Islet of Langerhans (tissue), 1 donor: ENCODE data around the gene PSPN.
"Not testable (repeated sequence)": the region's sequence is repeated elsewhere in the genome, so short reads cannot be mapped to it uniquely, and the experiment has no call there.

Experiments
- FAIRE-seq: peaks from one replicate; lab custom pipeline; 2011; peaks lifted over from hg19 to GRCh38; lab: Jason Lieb, UNC

The PSPN gene

DNA sequence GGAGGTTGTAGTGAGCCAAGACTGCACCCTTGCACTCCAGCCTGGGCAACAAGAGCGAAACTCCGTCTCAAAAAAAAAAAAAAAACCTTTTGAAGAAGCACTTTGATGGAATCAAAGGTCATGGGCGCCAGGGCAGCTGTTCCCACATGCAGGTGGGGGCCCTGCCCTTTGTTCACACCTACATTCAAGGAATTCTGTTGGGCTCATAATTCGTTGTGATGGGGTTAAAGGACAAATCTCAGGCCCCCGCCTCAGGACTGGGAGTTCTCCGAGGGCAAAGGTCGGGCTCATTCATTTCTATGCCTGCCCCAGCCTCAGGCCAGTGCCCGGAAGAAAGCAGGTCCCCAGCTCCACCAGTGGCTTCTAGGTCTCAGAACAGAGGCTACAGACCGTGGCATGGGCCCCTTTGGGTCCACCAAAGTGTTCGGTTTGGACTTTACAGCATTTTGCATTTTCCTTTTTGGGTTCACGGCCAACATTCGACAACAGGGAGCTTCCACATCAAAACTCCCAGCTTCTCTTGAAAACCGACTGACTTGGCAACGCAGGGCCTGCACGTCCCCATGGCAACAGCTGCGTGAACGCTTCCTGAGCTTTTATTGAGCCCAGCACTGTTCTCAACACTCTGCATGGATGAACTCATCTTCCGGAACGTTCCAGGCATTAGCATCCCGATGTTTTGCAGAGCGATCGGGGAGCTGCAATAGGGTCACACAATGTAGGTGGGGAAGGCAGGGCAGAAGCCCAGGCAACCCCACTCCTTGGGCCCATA is 27.3 kb upstream of the PSPN start:
- FAIRE-seq = peak; percentile 76

DNA sequence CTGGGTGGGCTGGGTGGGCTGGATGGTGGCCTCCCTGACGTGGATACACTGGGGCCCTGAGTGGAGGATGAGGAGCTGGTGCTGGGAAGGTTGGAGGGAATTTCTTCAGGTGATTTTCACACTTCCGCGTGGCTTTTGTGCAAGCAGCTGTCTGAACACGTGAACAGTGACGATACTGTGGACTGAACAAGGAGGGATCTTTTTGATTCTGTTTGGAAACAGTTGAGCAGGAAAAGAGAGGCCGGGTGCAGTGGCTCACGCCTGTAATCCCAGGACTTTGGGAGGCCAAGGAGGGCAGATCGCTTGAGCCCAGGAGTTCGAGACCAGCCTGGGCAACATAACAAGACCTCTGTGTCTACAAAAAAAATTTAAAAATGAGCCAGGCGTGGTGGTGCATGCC is 26.3 kb upstream of the PSPN start:
- FAIRE-seq = no peak

DNA sequence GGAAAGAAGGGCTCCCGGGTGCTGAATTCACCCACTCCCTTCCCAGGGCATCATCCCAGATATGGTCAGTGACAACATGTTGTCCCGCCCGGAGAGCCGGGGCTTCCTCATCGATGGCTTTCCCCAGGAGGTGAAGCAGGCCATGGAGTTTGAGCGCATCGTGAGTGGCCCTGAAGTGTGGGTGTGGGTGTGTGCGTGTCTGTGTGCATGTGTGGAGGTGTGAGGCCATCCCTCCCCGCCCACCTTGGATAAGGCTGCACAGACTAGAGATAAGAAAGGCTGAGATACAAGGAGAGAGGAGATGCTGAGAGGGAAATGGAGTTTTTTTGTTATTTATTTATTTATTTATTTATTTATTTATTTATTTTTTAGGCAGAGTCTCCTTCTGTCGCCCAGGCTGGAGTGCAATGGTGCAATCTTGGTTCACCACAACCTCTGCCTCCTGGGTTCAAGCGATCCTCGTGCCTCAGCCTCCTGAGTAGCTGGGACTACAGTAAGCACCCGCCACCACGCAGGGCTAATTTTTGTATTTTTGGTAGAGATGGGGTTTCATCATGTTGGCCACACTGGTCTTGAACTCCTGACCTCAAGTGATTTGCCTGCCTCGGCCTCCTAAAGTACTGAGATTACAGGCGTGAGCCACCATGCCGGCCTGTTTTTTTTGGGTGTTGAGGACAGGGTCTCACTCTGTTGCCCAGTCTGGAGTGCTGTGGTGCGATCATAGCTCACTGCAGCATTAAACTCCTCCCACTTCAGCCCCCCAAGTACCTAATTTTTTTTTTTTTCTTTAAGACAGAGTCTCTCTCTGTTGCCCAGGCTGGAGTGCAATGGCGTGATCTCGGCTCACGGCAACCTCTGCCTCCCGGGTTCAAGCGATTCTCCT is 24.6 kb upstream of the PSPN start:
- not testable (repeated sequence) for FAIRE-seq

DNA sequence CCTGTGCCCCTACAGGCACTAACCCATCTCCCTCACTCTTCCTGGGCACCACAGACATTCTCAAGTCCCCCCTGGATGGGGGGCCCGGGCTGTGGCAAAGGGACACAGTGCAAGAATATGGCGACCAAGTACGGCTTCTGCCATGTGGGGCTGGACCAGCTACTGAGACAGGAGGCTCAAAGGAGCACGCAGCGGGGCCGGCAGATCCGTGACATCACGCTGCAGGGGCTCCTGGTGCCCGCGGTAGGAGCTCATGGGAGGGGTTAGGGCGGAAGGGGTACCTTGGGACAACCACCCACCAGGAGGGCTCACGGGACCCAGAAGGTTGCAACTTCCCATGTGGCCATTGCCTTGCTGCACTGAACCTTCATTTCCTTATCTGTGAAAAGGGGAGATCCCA is 20.6 kb upstream of the PSPN start:
- FAIRE-seq = no peak

DNA sequence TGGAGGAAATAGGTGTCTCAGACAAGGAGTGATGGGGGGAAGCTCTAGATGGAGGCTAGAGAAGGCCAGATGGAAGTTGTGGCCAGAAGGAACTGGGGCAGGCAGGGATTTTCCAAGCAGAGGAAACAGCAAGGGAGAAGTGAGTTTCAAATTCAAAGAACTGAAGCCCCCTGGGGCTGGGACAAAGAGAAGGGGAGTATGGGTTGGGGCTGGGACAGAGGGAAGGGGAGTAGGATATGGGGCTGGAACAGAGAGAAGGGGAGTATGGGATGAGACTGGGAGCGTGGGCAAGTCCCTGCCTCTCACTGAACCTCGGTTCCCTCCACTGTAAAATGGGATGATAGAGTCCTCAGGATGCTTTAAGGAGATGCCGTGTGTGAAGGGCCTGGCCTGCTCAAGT is 19.1 kb upstream of the PSPN start:
- FAIRE-seq = no peak

DNA sequence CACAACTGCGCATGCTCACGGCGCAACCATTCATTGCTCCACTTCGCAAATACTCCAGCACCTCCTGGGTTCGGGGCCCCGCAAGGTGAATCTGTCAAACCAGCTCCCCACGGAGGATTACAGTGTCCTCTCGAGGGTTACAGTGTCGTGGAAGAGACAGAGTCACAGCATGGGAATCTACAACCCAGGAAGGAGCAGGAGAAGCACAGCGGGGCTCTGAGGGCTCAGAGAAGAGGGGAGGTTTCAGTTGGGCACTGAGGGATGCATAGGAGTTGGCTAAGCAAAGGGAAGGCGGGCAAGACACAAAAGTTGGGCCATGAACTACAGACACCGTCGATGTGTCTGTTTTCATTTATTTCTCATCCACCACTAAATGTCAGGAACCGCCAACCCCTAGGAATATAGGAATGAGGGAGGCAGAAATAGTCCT is 18.3 kb upstream of the PSPN start:
- no peak for FAIRE-seq

DNA sequence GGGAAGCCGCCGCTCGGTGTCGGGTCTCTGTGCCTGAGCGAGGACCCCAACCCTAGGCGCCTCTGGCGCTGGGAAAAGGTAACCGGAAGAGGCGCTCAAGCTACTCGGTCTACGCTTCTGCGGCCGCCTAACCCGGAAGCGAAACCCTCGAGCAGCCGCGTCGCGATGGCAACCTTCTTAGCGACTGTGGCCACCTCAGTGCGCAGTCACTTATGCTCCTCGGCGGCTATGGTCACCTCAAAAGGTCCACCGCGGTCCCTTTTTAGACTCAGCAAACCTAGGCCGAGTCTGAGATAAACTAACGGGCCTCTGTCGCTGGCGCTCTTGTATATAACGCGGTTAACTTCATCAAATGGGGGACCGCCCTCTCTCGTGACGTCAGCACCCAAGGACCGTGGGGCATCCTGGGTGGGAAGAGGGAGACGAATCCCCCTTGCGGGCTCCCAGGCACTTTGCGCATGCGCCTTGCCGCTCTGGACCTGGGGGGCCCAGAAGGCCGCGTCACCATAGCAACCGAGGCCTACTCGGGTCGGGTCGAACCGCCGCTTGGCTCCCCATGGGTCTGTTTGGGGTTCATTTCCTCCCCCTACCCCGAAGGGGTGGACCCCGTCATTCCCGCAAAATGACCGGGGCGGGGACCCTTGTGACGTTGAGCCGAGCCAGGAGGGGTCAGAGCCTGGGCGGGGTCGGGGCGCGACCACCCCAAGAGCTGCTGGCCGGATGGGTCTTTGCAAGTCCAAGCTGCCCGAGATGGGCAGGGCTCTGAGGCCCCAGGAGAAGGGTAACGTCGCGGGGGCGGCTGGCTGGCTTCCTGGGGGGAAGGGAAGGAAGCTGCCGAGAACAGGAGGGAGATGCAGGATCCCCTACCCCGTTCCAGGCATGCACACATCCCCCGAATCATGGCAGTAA is 17.6 kb upstream of the PSPN start, which contains the start of gene GTF2F1:
TSS of gene GTF2F1 (minus strand) at position 91 of the 909 bp plus-strand sequence. CDS start 169 bp downstream, outside the sequence.
- peak; percentile 94 for FAIRE-seq

DNA sequence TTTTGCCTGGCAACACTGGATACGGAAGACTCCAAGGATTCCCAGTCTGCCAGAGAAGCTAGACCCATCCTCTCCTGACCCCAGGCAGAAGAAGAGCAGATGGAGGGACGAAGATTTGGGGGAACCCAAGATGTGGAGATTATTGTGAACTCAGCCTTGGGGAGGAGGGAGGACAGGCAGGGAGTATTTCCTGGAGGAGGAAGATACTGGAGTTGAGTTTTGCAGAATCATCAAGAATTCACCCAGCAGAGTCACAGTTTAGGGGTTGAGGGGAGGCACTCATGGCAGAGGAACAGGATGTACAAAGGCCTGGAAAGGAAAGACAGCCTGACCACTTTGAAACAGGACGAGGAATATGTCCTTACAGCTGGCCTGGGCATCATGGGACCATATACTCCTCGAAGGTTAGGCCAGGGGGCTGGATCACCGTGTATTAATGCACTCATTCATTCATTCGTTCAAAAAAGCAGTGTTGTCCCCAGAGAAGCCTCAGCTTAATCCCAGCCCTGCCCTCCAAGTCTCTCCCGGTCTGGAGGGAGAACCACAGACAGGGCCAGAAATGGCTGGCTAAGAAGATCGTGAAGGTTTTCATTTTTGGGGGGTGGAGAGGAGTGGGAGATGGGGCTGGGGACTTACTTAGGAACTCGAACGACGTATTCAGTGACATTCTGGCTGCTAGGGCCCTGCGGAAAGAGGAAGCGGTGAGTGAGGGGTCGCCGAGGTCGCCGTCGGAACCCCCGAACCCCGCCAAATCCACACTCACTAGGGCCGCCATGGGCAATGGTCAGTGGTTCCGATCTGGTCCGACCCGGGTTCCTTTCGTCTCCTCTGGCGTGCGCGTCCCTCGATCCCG is 16.7 kb upstream of the PSPN start:
- FAIRE-seq = no peak

DNA sequence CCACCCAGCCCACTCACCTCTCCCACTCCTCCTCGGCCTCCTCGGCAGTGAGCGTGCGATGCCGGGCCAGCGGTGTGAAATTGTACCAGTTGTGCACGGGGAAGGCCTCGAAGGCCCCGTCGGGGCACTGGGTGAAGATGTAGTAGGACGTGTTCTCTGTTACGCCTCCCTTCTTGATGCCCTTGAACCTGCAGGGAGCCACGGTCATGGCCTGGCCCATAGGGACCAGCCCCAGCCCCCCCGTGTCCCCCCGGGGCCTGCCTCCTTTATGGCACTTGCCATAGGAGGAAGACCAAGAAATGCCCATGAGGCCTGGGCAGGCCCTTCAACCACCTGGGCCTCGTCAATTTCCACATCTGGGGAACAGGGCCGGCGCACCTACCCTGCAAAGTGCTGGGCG is 11.6 kb upstream of the PSPN start:
- no peak for FAIRE-seq

DNA sequence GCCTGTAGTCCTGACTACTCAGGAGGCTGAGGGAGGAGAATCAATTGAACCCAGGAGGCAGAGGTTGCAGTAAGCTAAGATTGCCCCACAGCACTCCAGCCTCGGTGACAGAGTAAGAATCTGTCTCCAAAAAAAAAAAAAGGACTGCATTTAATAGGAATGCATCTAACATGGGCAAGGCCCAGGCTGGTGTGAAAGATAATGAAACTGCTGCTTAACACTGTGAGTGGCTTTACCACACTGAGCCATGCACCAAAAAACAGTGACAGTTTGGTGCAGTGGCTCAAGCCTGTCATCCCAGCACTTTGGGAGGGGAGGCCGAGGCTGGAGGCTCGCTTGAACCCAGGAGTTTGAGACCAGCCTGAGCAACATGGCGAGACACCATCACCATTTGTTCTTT is 8.6 kb upstream of the PSPN start:
- FAIRE-seq = no peak

DNA sequence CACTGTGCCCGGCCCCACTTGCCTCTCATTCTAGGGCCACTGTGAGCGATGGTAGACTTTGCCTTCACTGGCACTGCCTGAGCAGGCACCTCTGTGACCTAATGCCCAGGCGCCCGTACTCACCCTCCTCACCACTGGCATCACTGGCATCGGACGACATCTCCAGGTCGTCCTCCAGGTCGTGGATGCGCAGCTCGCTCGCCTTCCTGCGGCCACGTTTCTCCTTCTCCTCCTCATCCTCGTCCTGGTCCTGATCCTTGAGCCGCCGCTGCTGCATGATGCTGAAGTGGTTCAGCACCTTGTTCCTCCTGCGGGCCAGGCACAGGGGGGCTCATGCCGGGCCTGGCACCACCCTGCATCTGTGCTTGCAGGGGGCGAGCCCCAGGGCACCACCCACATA is 7.5 kb upstream of the PSPN start:
- FAIRE-seq = no peak

DNA sequence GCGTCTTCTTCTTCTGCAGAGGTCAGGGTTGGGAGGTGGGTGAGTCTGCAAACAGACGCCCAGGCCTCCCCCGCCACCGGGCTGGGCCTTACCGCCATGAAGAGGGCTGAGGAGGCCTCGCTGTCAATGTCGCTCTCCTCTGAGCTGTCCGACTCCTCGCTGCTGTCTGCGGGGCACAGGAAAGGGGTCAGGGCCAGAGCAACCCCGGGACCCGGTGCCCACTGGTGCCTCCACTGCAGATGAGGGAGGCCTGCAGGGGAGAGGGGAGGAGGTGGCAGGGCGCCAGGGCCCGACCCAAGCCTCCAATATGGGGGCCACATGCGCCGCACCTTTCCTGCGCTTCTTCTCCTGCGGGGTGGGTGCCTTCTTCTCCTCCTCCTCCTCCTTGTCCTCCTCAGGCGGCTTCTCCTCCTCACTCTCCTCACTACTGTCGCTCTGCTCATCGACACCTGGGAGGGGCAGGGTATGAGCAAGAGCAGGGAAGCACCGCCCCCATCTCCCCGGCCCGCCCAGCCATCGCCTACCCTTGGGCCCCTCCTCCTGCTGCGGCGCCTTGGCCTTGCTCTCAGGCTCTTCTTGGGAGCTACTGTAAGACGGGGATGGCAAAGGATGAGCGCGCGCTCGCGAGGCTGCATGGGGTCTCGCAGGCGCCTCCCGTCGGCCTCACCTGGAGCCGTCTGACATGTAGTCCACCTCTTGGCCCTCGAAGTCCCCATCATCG is 5.5 kb upstream of the PSPN start:
- no peak for FAIRE-seq

DNA sequence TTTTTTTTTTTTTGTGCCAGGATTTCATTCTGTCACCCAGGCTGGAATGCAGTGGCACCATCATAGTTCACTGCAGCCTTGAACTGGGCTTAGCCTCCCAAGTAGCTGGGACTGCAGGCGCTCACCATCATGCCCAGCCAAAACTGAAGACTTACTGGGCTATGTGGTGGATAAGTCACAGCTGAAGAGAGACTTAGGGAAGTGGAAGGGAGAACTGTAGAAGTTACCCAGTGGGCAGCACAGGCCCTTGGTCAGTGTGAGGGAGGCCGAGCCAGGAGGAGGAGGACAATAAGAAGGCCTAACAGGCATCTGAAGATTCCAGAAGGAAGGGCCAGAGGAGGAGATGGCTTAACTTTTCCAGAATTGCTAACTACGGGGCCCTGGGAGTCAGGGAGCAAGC is 4.0 kb upstream of the PSPN start:
- no peak for FAIRE-seq

DNA sequence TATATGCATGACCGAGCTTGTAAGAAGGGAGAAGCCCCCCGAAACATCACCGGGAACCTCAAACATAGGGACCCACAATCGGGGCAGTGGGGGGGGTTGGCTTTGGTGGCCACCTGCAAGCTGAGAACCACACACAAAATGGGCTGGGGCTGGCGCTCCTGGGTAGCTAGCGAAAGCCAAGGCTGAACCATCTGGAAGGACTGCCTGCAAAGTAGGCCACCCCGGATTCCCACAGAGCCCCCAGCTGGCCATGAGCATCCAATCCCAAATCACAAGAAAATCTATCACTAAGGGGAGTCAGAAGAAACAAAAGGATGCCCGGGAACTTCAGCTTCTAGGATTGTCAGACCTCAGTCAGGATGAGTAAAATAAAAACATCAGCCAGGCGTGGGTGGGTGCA is 2.8 kb upstream of the PSPN start:
- FAIRE-seq = no peak

DNA sequence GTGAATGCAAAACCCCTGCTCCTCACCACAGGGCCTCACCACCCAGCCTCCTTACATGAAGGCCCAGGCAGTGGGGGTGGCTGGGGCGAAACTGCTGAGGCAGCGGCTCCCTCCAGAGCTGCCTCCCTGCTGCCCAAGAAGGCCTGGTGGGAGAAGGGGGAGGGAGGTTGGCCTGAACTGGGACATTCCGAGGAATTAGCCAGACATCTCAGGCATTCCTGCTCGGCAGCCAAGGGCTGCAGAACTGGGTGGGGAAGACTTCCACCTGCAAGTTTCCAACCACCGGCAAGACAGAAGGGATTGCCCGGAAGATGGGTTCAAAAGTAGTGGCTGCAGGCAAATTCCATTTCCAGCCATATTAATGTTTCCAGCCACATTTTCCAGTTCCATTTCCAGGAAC is 2.3 kb upstream of the PSPN start:
- FAIRE-seq = no peak

DNA sequence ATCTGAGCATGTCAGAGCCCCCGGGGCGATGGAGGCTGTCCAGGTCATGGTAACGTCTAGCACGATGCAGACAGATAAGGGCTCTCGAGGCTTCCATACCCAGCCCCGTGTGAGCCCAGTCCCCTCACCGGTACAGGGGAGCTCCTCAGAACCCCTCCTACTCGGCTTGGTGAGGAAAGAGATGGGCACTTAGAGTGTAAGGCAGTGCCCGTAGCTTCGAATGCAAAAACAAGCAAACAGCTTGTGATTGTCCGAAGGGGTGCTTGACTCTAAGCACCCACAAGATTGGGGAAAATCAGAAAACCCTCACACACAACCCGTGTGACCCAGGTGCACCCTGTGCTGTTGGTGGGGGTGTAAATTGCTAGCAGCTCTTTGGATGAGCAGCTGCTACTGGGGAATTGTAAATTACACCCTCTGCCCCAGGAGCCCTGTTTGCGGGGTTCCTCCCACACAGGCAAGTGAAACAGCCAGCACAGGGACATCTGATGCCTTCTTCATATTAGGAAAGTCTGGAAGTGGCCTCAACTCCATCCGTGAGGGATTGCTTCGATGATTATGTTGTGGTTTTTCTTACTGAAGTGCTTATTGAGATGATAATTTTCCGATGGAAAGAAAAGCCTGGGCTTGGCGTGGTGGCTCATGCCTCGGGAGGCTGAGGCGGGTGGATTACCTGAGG is 918 bp upstream of the PSPN start:
- no peak for FAIRE-seq

DNA sequence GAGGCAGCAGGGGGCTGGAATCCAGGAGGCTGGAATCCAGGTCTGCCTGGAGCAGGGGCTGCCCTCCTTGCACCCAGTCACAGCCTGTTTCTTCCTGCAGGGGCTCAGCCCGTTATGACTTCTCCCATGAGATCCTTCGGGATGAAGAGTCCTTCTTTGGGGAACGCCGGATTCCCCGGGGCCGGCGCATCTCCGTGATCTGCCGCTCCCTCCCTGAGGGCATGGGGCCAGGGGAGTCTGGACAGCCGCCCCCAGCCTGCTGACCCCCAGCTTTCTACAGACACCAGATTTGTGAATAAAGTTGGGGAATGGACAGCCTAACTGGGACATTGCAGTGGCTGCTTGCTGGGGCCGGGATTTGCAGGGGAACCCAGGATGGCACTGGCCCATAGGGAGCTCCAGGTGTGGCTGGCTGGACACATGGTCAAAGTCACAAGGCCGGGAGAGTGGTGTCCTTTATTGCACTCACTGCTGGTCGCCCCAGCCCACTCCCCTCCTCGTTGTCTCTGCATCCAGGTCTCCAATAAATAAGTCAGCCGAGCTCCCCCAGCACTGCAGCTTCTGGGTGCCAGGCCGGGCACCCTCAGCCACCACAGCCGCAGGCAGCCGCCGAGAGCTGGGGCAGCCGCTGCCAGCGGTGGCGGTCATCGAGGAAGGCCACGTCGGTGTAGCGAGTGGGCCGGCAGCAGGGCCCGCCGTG is 872 bp downstream of the PSPN start:
- no peak for FAIRE-seq

DNA sequence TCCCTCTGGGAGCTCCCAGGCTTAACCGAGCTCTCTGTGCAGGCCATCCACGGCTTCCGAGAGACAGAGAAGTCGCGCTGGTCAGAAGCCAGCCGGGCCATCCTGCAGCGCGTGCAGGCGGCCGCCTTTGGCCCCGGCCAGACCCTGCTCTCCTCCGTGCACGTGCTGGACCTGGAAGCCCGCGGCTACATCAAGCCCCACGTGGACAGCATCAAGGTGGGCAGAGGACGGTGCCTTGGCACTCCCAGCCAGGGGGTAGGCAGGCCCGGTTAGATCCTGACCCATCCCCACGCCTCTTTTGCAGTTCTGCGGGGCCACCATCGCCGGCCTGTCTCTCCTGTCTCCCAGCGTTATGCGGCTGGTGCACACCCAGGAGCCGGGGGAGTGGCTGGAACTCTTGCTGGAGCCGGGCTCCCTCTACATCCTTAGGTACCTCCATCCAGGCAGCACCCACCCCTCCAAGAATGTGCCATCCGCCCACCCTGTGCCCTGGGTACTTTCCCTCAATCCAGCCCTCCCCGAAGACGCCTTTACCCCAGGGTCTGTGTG is 1.5 kb downstream of the PSPN start:
- FAIRE-seq = no peak

DNA sequence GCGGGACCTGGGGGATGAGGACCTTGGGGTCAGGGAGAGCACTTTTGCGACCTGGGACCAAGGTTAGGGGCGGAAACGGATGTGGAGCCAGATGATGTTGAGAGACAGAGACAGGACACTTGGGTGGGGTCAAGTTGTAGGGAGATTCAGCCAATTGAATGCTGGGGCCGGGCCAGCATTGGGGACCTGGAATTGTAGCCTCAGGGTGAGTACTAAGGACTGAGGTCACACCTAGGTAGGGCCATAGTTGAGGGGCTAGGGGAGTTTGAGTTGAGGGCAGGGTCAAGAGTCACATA is 2.0 kb downstream of the PSPN start:
- no peak for FAIRE-seq
